PC-3 (cell line): ENCODE measurements around the gene TMTC2.

Experiments used
- EZH2 ChIP-seq: fragments of 300-600 bp; sonication (generic); IDR thresholded peaks from one replicate; pipeline ENCODE4 v1.6.1; 2017; ENCODE audit warnings: antibody characterized with exemption, mild to moderate bottlenecking, low read length; ENCODE audit not compliant: unreplicated experiment
- EZH2phosphoT487 ChIP-seq: fragments of 300-600 bp; sonication (generic); IDR thresholded peaks from 2 replicates; pipeline ENCODE4 v1.6.1; 2018; ENCODE audit warnings: mild to moderate bottlenecking, antibody characterized with exemption, low read length, borderline replicate concordance
- TF ChIP-seq, protein P1 (sequence below): fragments of 300-600 bp; sonication (generic); conservative IDR thresholded peaks from 2 replicates; pipeline ENCODE4 v1.5.1; 2017; ENCODE audit warnings: antibody characterized with exemption, low read depth, mild to moderate bottlenecking, low read length

DNA sequence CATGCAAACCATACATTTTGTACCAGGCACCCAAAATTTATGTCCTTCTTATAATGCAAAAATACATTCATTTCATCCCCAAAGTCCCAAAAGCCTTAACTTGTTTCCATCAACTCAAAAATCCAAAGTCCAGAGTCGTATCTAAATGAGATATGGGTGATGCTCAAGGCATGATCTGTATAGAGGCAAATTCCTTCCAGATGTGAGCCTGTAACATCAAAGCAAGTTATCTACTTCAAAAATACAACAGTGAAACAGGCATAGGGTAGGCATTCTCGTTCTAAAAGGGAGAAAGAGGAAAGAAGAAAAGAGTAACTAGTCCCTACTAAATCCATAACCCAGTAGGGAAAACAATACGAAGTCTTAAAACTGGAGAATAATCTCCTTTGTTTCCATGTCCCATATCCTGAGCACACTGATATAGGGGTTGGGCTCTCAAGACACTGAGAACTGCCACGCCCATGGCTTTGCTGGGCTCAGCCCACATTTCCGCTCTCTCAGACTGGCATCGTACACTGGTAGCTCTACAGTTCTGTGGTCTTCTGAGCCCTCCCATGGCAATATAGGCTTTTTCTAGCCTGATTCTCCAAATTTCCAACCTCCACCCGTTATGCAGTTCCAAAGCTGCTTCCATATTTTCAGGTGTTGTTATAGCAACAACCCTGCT lies 232.8 kb downstream of the TMTC2 start:
- TF ChIP-seq, protein P1, sequence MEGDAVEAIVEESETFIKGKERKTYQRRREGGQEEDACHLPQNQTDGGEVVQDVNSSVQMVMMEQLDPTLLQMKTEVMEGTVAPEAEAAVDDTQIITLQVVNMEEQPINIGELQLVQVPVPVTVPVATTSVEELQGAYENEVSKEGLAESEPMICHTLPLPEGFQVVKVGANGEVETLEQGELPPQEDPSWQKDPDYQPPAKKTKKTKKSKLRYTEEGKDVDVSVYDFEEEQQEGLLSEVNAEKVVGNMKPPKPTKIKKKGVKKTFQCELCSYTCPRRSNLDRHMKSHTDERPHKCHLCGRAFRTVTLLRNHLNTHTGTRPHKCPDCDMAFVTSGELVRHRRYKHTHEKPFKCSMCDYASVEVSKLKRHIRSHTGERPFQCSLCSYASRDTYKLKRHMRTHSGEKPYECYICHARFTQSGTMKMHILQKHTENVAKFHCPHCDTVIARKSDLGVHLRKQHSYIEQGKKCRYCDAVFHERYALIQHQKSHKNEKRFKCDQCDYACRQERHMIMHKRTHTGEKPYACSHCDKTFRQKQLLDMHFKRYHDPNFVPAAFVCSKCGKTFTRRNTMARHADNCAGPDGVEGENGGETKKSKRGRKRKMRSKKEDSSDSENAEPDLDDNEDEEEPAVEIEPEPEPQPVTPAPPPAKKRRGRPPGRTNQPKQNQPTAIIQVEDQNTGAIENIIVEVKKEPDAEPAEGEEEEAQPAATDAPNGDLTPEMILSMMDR: no peak
- TF ChIP-seq EZH2 (no peak), EZH2phosphoT487 (no peak)
